OCI-LY7 (cell line): ENCODE data around the gene MKNK1. TPM values are rescaled to one million over a fixed set of nuclear protein-coding genes. Genes with fewer than 3 reads are reported as not detected.

Experiments used
- BruUV-seq: library from RNA; stranded (reverse); fragments of 400-500 nt; replicated peaks from 2 replicates; lab custom pipeline; 2021; lab: Mats Ljungman, UMichigan
- CTCF ChIA-PET: fragments of 300-600 bp; sonication (Branson Sonifier 250); formaldehyde crosslinking; loops from one replicate; lab custom pipeline; 2022; ENCODE audit warnings: antibody characterized with exemption; ENCODE audit not compliant: unreplicated experiment; lab: Charles Lee
- POLR2A ChIA-PET: fragments of 300-600 bp; sonication (Branson Sonifier 250); formaldehyde crosslinking; loops from one replicate; lab custom pipeline; 2022; ENCODE audit warnings: antibody characterized with exemption; lab: Charles Lee
- DNase-seq: peaks from one replicate; pipeline ENCODE4 v3.0.0-alpha.2; 2015; ENCODE audit warnings: low spot score
- H2AFZ ChIP-seq: fragments of 200-600 bp; sonication (generic), shearing (Covaris generic); 2 replicates; pipeline ENCODE4 v1.6.1; 2014; ENCODE audit warnings: mild to moderate bottlenecking, antibody characterized with exemption, low read length, moderate library complexity
- H3K27ac ChIP-seq: fragments of 200-600 bp; sonication (generic); 2 replicates; pipeline ENCODE4 v1.5.1; 2014; ENCODE audit warnings: mixed run types, low read depth, mild to moderate bottlenecking, moderate library complexity, low read length, inconsistent platforms; ENCODE audit not compliant: poor library complexity, severe bottlenecking
- H3K36me3 ChIP-seq: fragments of 200-600 bp; sonication (generic); 2 replicates; pipeline ENCODE4 v1.6.1; 2014; ENCODE audit warnings: mild to moderate bottlenecking, antibody characterized with exemption, low read length, moderate library complexity, mixed read lengths; ENCODE audit not compliant: insufficient read depth
- H3K4me1 ChIP-seq: fragments of 200-600 bp; sonication (generic); 2 replicates; pipeline ENCODE4 v1.5.1; 2014; ENCODE audit warnings: mild to moderate bottlenecking, low read length; ENCODE audit not compliant: insufficient read depth, poor library complexity, severe bottlenecking
- H3K4me2 ChIP-seq: fragments of 200-600 bp; sonication (generic); 2 replicates; pipeline ENCODE4 v1.6.1; 2014; ENCODE audit warnings: mild to moderate bottlenecking, low read length
- H3K4me3 ChIP-seq: fragments of 200-600 bp; sonication (generic); 2 replicates; pipeline ENCODE4 v1.5.1; 2014; ENCODE audit warnings: mild to moderate bottlenecking, low read depth, low read length; ENCODE audit not compliant: poor library complexity, severe bottlenecking
- H3K79me2 ChIP-seq: fragments of 200-600 bp; sonication (generic); 2 replicates; pipeline ENCODE4 v1.6.1; 2016; ENCODE audit warnings: low read depth, mild to moderate bottlenecking, low read length, moderate library complexity, mixed read lengths; ENCODE audit not compliant: insufficient read depth
- H3K9me2 ChIP-seq: fragments of 200-600 bp; sonication (generic); 2 replicates; pipeline ENCODE4 v1.6.1; 2016; ENCODE audit warnings: mild to moderate bottlenecking, low read length, mixed read lengths; ENCODE audit not compliant: insufficient read depth
- H3K9me3 ChIP-seq: fragments of 200-600 bp; sonication (generic); 2 replicates; pipeline ENCODE4 v1.6.1; 2014; ENCODE audit warnings: mild to moderate bottlenecking, mixed run types, low read length, mixed read lengths
- H4K20me1 ChIP-seq: fragments of 200-600 bp; sonication (generic); 2 replicates; pipeline ENCODE4 v1.6.1; 2014; ENCODE audit warnings: mild to moderate bottlenecking, antibody characterized with exemption, low read length, moderate library complexity, mixed read lengths; ENCODE audit not compliant: insufficient read depth
- CTCF ChIP-seq: fragments of 200-600 bp; sonication (generic); conservative IDR thresholded peaks from 2 replicates; pipeline ENCODE4 v1.5.1; 2014; ENCODE audit warnings: mild to moderate bottlenecking, antibody characterized with exemption, low read length, moderate library complexity, mixed read lengths
- EZH2phosphoT487 ChIP-seq: fragments of 200-600 bp; sonication (generic); IDR thresholded peaks from 2 replicates; pipeline ENCODE4 v1.6.1; 2018; ENCODE audit warnings: low read depth, borderline replicate concordance, mild to moderate bottlenecking, mixed run types, antibody characterized with exemption, low read length, moderate library complexity, mixed read lengths
- intact Hi-C: fragments of 100-400 bp; cut with micrococcal nuclease; formaldehyde crosslinking; loops from one replicate; pipeline ENCODE4 v1.10.0; 2022; ENCODE audit not compliant: unreplicated experiment
- total RNA-seq, 2 experiments: library from RNA; depleted of rRNA in 1 of 2; stranded (reverse); fragments of >200 nt in 1 of 2; shearing (Covaris generic) in 1 of 2; gene quantifications; 2 replicates each; pipeline ENCODE4 v1.2.3, GENCODE V29; 2014 to 2022

MKNK1 gene
- total RNA-seq, 2 experiments from 2014 or later: 11.5 to 24.0 TPM

- no peaks in the 10 kb centered on the region for H3K9me2 ChIP-seq
- H3K79me2 ChIP-seq: no peaks in the 10 kb centered on the region
- CTCF ChIA-PET: interaction anchor here (0.6 kb wide), 1 partner anchor 8 kb away, joined by 3 read pairs; no protein-coding TSS in a partner anchor
- no peak overlapping the region for H2AFZ ChIP-seq
- BruUV-seq: no TSS peak
- no peaks in the 10 kb centered on the region for H3K36me3 ChIP-seq
- no peak overlapping the region for H3K4me3 ChIP-seq
- no peak for DNase-seq
- H3K27ac ChIP-seq: no peak overlapping the region
- intact Hi-C loops: no loop called here
- TF ChIP-seq CTCF (no peak), EZH2phosphoT487 (no peak)
- POLR2A ChIA-PET: interaction anchor here (0.5 to 8.5 kb wide), 2 partner anchors 16 to 112 kb away, joined by 3 to 62 read pairs; partner anchors contain the start of gene MKNK1
- H4K20me1 ChIP-seq: no peaks in the 10 kb centered on the region
- H3K4me2 ChIP-seq: no peak overlapping the region
- H3K4me1 ChIP-seq: peaks cover 7% of the 10 kb centered on the region
- no peaks in the 10 kb centered on the region for H3K9me3 ChIP-seq
Observed at GRCh38 chr1:46619656-46620258, 15.7 kb upstream of the MKNK1 start.

GRCh38 chr1:46618754-46619415 lies 14.8 kb upstream of the MKNK1 start:
- no peak overlapping the region for H2AFZ ChIP-seq
- intact Hi-C loops: no loop called here
- H3K36me3 ChIP-seq: no peaks in the 10 kb centered on the region
- peaks cover 12% of the 10 kb centered on the region for H3K4me1 ChIP-seq
- no peak overlapping the region for H3K4me2 ChIP-seq
- no peaks in the 10 kb centered on the region for H3K79me2 ChIP-seq
- ChIA-PET CTCF (interaction anchor here (0.6 kb wide), 2 partner anchors 9 to 28 kb away, joined by 3 read pairs; no protein-coding TSS in a partner anchor), POLR2A (interaction anchor here (0.5 to 8.5 kb wide), 3 partner anchors 12 to 60 kb away, joined by 3 to 62 read pairs (median 3); partner anchors contain the start of gene MKNK1)
- no peak for DNase-seq
- H3K9me3 ChIP-seq: no peaks in the 10 kb centered on the region
- H3K27ac ChIP-seq: no peak overlapping the region
- no TSS peak for BruUV-seq
- no peak for TF ChIP-seq CTCF
- TF ChIP-seq EZH2phosphoT487: no peak
- no peak overlapping the region for H3K4me3 ChIP-seq
- no peaks in the 10 kb centered on the region for H3K9me2 ChIP-seq
- no peaks in the 10 kb centered on the region for H4K20me1 ChIP-seq
